AG09319 (cell line): Measurements from ENCODE around the gene FHAD1.
"Not testable (repeated sequence)": the region's sequence is repeated elsewhere in the genome, so short reads cannot be mapped to it uniquely, and the experiment has no call there.

Source experiments
- DNase-seq: peaks from one replicate; pipeline ENCODE4 v3.0.0-alpha.2; 2010; ENCODE audit warnings: low read depth; ENCODE audit errors: extremely low read depth
- TF ChIP-seq, protein P1 (sequence below): IDR thresholded peaks from 2 replicates; pipeline ENCODE4 v1.5.1; 2011; ENCODE audit warnings: low read depth, mild to moderate bottlenecking, inconsistent platforms, low read length, moderate library complexity

The FHAD1 gene

DNA sequence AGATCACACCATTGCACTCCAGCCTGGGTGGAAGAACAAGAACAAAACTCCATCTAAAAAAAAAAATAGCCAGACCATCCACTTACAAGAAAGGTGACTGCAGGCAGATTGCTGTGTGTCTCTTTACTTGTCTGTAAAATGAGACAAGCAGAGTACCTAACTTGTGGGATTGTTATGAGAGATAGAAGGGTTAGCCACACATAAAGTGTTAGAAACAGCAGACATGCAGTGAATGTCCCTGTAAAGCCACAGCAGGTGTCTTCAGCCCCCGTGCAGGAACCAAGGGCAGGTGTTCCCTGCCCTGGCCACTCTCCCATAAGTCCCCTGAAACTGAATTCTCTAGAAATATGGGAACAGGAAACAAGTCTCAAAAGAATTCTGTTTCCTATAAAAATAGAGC is 121.9 kb downstream of the FHAD1 start:
- DNase-seq, result no peak
- TF ChIP-seq, protein P1, sequence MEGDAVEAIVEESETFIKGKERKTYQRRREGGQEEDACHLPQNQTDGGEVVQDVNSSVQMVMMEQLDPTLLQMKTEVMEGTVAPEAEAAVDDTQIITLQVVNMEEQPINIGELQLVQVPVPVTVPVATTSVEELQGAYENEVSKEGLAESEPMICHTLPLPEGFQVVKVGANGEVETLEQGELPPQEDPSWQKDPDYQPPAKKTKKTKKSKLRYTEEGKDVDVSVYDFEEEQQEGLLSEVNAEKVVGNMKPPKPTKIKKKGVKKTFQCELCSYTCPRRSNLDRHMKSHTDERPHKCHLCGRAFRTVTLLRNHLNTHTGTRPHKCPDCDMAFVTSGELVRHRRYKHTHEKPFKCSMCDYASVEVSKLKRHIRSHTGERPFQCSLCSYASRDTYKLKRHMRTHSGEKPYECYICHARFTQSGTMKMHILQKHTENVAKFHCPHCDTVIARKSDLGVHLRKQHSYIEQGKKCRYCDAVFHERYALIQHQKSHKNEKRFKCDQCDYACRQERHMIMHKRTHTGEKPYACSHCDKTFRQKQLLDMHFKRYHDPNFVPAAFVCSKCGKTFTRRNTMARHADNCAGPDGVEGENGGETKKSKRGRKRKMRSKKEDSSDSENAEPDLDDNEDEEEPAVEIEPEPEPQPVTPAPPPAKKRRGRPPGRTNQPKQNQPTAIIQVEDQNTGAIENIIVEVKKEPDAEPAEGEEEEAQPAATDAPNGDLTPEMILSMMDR, result no peak

DNA sequence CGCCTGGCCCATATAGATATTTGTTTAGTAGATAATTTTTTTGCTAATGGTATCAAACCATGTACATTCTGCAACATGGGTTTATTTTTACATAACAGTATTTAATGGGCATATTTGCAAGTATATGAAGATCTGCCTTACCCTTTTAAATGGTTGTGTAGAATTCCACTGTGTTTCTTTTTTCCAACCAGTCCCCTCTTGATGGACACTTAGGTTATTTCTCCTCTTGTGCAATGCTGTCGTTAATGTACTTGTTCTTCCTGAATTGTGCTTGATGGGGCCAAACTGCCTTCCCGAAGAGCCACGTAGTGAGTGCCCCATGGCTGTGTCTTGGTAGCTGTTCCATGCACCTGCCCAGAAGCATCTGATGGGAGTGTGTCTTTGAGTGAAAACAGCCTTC is 123.2 kb downstream of the FHAD1 start:
- TF ChIP-seq, protein P1, result no peak
- no peak for DNase-seq

DNA sequence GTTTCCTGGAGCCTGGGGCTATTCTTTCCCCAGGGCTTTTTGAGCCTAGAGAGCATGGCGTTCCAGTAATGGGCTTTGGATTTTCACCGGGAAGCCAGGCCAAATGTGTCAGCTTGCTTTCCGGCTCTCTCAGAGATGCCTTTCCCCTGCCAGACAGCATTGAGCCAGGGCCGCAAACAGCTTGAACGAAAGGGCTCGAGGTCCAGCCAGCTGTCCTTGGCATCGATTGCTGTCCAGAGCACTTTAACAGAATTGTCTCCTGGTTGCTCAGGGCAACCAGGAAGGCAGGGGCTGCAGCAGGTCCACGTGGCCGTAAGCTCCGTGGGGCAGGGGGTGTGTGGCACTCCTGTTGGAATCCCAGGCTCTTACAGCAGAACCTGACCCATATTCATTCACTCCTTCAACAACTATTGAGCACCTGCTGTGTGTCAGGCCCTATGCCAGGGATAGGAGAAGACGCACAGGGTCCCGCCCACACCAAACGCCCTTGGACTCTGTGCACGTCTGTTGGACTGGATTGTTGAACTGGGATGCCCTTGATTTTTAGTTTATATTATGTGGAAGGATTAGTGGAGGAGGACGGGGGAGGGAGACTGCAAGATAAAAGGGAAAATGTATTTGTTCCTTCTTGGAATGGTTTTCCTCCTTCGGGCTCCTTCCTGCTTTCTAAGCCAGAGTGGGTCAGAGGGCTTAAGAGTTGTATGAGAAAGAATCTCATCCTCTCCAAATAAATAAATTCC is 123.9 kb downstream of the FHAD1 start:
- TF ChIP-seq, protein P1, result no peak
- DNase-seq, result no peak

GRCh38 chr1:15371610-15372545 is 124.9 kb downstream of the FHAD1 start:
- TF ChIP-seq, protein P1, result no peak
- no peak for DNase-seq

DNA sequence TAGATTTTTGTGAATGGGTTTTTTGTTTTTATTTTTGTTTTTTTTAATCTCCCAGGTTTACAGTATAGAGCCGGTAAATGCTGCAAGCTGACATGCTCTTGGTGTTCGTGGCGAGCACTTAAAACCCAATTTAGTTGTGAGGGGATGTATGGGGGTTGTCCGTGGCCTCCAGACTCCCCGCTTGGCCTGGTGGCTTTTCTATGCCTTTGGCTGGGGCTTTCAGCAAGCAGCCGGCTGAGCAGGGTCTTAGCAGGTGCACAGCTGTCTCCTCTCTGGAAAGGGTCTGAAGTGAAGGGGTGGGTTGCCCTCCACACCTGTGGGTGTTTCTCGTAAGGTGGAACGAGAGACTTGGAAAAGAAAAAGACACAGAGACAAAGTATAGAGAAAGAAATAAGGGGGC is 131.7 kb downstream of the FHAD1 start:
- TF ChIP-seq, protein P1, result no peak
- DNase-seq, result no peak

- DNase-seq, result not testable (repeated sequence)
Measured at GRCh38 chr1:15379151-15379550, 132.1 kb downstream of the FHAD1 start.

GRCh38 chr1:15380601-15381508 is 133.8 kb downstream of the FHAD1 start:
- DNase-seq, result no peak

More at GRCh38 chr1:15380601-15381508, 133.8 kb downstream of the FHAD1 start:
- TF ChIP-seq, protein P1, result no peak
